Measurements from ENCODE around the gene TMEM217. TPM values are rescaled to one million over a fixed set of nuclear protein-coding genes. Genes with fewer than 3 reads are reported as not detected.
"Not testable (repeated sequence)": the region's sequence is repeated elsewhere in the genome, so short reads cannot be mapped to it uniquely, and the experiment has no call there.

TMEM217 gene
- total and polyA plus RNA-seq, 2 experiments from 2014 or later = 0.87 to 2.1 TPM

DNA sequence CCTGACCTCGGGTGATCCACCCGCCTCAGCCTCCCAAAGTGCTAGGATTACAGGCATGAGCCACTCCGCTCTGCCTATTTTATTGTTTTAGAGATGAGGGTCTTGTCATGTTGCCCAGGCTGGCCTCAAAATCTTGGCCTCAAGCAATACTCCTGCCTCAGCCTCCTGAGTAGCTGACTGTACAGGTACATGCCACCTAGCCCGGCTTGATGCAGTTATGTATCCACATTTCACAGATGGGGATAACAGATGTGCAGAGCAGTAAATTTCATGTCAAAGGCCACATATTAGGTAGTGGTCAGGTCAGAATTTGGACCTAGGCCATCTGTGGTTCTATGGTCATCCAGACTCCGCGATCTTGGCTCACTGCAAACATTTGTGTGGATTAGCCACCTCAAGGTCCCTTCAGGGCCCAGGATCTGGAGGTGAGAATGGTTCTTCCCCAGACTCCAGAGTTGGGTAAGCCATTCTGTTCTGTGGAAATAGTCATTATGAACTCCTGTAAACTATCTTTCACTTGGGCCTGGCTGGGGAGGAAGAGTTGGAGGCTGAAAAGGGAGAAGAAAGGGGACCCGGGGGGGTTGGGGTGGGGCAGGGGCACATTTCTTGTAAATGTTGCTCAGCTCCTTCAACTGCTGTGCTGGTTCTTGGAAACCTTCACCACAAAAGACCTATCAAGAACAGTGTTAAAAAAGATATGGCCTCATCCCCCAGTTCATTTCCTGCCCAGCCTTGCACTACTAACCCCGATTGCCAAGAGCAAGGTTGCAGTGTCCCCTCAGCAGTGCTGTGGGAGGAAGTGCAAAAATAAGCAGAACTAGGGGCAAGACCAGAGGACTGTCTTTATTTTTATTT, 75.0 kb downstream of the TMEM217 start:
- Histone ChIP-seq H2AFZ (no peak overlapping the region), H3K4me3 (no peak overlapping the region), H4K20me1 (ENCODE audit: insufficient read depth, poor library complexity, severe bottlenecking) (no peaks in the 10 kb centered on the region), H3K79me2 (no peaks in the 10 kb centered on the region), H3K4me1 (ENCODE audit: insufficient read depth) (no peaks in the 10 kb centered on the region), H3K9me2 (replicated peaks; ENCODE audit: insufficient read depth) (no peaks in the 10 kb centered on the region), H3K9me3 (ENCODE audit: low read depth) (no peaks in the 10 kb centered on the region), H3K27ac (no peak overlapping the region), H3K4me2 (no peak overlapping the region), H3K36me3 (replicated peaks; ENCODE audit: insufficient read depth, low read depth) (no peaks in the 10 kb centered on the region), H3K27me3 (no peaks in the 10 kb centered on the region)
- no peak for DNase-seq (ENCODE audit: low spot score)
- TF ChIP-seq EZH2phosphoT487 (IDR thresholded peaks at IDR 0.05; ENCODE audit: low read depth, severe bottlenecking, unreplicated experiment) (no peak), EZH2 (IDR thresholded peaks at IDR 0.05; ENCODE audit: borderline replicate concordance) (no peak)
- TF ChIP-seq, protein P1, sequence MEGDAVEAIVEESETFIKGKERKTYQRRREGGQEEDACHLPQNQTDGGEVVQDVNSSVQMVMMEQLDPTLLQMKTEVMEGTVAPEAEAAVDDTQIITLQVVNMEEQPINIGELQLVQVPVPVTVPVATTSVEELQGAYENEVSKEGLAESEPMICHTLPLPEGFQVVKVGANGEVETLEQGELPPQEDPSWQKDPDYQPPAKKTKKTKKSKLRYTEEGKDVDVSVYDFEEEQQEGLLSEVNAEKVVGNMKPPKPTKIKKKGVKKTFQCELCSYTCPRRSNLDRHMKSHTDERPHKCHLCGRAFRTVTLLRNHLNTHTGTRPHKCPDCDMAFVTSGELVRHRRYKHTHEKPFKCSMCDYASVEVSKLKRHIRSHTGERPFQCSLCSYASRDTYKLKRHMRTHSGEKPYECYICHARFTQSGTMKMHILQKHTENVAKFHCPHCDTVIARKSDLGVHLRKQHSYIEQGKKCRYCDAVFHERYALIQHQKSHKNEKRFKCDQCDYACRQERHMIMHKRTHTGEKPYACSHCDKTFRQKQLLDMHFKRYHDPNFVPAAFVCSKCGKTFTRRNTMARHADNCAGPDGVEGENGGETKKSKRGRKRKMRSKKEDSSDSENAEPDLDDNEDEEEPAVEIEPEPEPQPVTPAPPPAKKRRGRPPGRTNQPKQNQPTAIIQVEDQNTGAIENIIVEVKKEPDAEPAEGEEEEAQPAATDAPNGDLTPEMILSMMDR (IDR thresholded peaks at IDR 0.05; ENCODE audit: poor library complexity) = no peak
- WGBS (ENCODE audit: low lambda C conversion rate, missing lambda C conversion rate) = 87% methylated on average over 8 of the region's 8 CpGs

DNA sequence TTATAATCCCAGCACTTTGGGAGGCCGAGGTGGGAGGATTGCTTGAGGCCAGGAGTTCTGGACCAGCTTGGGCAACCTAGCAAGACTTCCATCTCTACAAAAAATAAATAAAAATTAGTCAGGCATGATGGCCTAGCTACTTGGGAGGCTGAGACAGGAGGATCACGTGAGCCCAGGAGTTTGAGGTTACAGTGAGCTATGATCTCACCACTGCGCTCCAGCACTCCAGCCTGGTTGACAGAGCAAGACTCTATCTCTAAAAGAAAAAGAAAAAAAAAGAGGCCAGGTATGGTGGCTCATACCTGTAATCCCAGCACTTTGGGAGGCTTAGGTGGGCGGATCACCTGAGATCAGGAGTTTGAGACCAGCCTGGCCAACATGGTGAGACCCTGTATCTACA, 77.3 kb downstream of the TMEM217 start:
- not testable (repeated sequence) for H2AFZ ChIP-seq; H3K36me3 ChIP-seq (replicated peaks; ENCODE audit: insufficient read depth, low read depth); H3K79me2 ChIP-seq; H4K20me1 ChIP-seq (ENCODE audit: insufficient read depth, poor library complexity, severe bottlenecking); H3K9me3 ChIP-seq (ENCODE audit: low read depth); H3K4me3 ChIP-seq; H3K27ac ChIP-seq; H3K9me2 ChIP-seq (replicated peaks; ENCODE audit: insufficient read depth); H3K27me3 ChIP-seq; H3K4me2 ChIP-seq; H3K4me1 ChIP-seq (ENCODE audit: insufficient read depth); DNase-seq (ENCODE audit: low spot score)
- WGBS (ENCODE audit: low lambda C conversion rate, missing lambda C conversion rate) = 94% methylated on average over 4 of the region's 4 CpGs

DNA sequence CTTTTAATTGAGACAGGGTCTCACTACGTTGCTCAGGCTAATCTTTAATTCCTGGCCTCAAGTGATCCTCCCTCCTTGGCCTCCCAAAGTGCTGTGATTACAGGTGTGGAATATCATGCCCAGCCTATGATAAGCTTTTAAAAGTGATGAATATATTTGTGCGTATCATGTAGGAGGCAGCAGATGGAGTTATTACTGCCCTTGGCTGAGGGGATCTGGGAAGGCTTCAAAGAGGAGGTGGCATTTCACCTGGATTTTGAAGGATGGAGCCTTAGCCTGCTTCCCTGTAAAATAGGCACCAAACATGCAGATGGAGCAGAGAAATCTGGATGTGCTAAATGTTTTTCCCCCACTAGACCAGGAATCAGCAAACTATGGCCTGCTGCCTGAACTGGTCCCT, 77.9 kb downstream of the TMEM217 start:
- DNase-seq (ENCODE audit: low spot score) = no peak
- H2AFZ ChIP-seq = no peak overlapping the region
- H3K27me3 ChIP-seq = no peaks in the 10 kb centered on the region
- H3K9me2 ChIP-seq (replicated peaks; ENCODE audit: insufficient read depth) = no peaks in the 10 kb centered on the region
- no peaks in the 10 kb centered on the region for H4K20me1 ChIP-seq (ENCODE audit: insufficient read depth, poor library complexity, severe bottlenecking)
- no peak for TF ChIP-seq EZH2 (IDR thresholded peaks at IDR 0.05; ENCODE audit: borderline replicate concordance)
- TF ChIP-seq EZH2phosphoT487 (IDR thresholded peaks at IDR 0.05; ENCODE audit: low read depth, severe bottlenecking, unreplicated experiment) = no peak
- TF ChIP-seq, protein P1 (IDR thresholded peaks at IDR 0.05; ENCODE audit: poor library complexity) = no peak
- no peak overlapping the region for H3K27ac ChIP-seq
- no peaks in the 10 kb centered on the region for H3K4me1 ChIP-seq (ENCODE audit: insufficient read depth)
- H3K4me3 ChIP-seq = no peak overlapping the region
- H3K9me3 ChIP-seq (ENCODE audit: low read depth) = no peaks in the 10 kb centered on the region
- H3K79me2 ChIP-seq = no peaks in the 10 kb centered on the region
- 91% methylated on average over 2 of the region's 2 CpGs for WGBS (ENCODE audit: low lambda C conversion rate, missing lambda C conversion rate)
- no peak overlapping the region for H3K4me2 ChIP-seq
- peaks cover 4% of the 10 kb centered on the region for H3K36me3 ChIP-seq (replicated peaks; ENCODE audit: insufficient read depth, low read depth)

DNA sequence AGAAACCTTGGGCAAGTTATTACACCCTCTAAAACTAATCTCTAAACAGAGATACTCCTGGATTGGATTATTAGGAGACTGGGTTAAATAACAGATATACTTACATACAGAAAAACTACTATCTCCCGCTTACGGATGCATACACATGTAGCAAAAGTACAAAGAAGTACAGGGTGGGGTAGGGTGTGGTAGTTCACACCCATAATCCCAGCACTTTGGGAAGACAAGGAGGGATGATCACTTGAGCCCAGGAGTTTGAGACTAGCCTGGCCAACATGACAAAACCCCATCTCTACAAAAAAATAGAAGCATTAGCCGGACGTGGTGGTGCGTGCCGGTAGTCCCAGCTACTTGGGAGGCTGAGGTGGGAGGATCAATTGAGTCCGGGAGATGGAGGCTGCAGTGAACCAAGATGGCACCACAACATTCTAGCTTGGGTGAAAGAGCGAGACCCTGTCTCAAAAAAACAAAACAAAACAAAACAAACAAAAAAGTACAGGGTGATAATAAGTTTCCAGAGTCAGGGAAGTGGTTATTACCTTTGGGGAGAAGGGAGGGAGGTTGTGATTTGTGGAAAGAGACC, 79.9 kb downstream of the TMEM217 start:
- H4K20me1 ChIP-seq (ENCODE audit: insufficient read depth, poor library complexity, severe bottlenecking) = peaks cover 12% of the 10 kb centered on the region
- WGBS (ENCODE audit: low lambda C conversion rate, missing lambda C conversion rate) = 81% methylated on average over 8 of the region's 8 CpGs
- TF ChIP-seq EZH2 (IDR thresholded peaks at IDR 0.05; ENCODE audit: borderline replicate concordance) (no peak), EZH2phosphoT487 (IDR thresholded peaks at IDR 0.05; ENCODE audit: low read depth, severe bottlenecking, unreplicated experiment) (no peak)
- TF ChIP-seq, protein P1 (IDR thresholded peaks at IDR 0.05; ENCODE audit: poor library complexity) = no peak

More for the DNA sequence above, 79.9 kb downstream of the TMEM217 start:
- Histone ChIP-seq H2AFZ (no peak overlapping the region), H3K27ac (no peak overlapping the region), H3K4me2 (no peak overlapping the region), H3K79me2 (peaks cover 5% of the 10 kb centered on the region), H3K4me1 (ENCODE audit: insufficient read depth) (no peaks in the 10 kb centered on the region), H3K9me3 (ENCODE audit: low read depth) (no peaks in the 10 kb centered on the region), H3K9me2 (replicated peaks; ENCODE audit: insufficient read depth) (no peaks in the 10 kb centered on the region), H3K4me3 (no peak overlapping the region), H3K36me3 (replicated peaks; ENCODE audit: insufficient read depth, low read depth) (peaks cover 4% of the 10 kb centered on the region), H3K27me3 (no peaks in the 10 kb centered on the region)
- DNase-seq (ENCODE audit: low spot score) = no peak

Data from hepatocyte (in vitro differentiated cells).